PC-3 (cell line): ENCODE measurements around the gene CDH10.

ENCODE experiments used
- CTCF ChIP-seq: fragments of 300-600 bp; sonication (generic); conservative IDR thresholded peaks from 2 replicates; pipeline ENCODE4 v1.5.1; 2017; ENCODE audit warnings: antibody characterized with exemption, low read depth, mild to moderate bottlenecking, low read length
- EZH2phosphoT487 ChIP-seq: fragments of 300-600 bp; sonication (generic); IDR thresholded peaks from 2 replicates; pipeline ENCODE4 v1.6.1; 2018; ENCODE audit warnings: mild to moderate bottlenecking, antibody characterized with exemption, low read length, borderline replicate concordance

DNA sequence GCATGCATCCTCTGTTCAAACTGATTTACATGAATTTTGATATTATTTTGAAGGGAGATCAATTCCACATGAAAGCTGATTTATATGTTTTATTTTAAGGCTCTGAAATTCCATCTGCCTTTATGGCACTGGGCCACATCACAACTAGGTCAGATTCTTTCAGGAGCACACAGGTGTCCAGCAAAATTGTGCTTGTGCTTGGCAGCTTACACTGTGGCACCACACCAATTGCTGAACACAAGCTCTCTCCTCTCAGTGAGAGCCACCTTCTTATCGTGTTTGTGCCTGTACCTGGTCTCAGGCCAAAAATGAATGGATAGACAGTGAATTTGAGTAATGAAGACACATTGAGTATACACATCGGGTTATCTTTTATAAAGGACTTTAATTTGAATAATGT, 200.4 kb downstream of the CDH10 start:
- no peak for TF ChIP-seq CTCF
- TF ChIP-seq EZH2phosphoT487 = no peak
